ENCODE data around the gene LCOR. TPM values are rescaled to one million over a fixed set of nuclear protein-coding genes. Genes with fewer than 3 reads are reported as not detected.

LCOR gene
- total RNA-seq, 2 donors from 2014 or later = 36.9 to 43.3 TPM

- no peak overlapping the region for H3K4me3 ChIP-seq (ENCODE audit: low read length)
- H3K27ac Mint-ChIP-seq = no peak overlapping the region
- H3K9me3 Mint-ChIP-seq = no peaks in the 10 kb centered on the region
- 91 to 100% methylated on average over 3 of the region's 3 CpGs for WGBS, 2 experiments (ENCODE audit: insufficient coverage in 1 of 2, insufficient read length in 1 of 2)
- H3K4me3 Mint-ChIP-seq = no peak overlapping the region
- no peaks in the 10 kb centered on the region for H3K9me3 ChIP-seq (ENCODE audit: control insufficient read depth, low read length)
- TF ChIP-seq CTCF (conservative IDR thresholded peaks at IDR 0.05) = no peak
- peaks cover 4% of the 10 kb centered on the region for H3K36me3 ChIP-seq (ENCODE audit: control insufficient read depth, insufficient read depth, low read length)
- peaks cover 3% of the 10 kb centered on the region for H3K36me3 Mint-ChIP-seq (ENCODE audit: low read depth)
- no peaks in the 10 kb centered on the region for H3K27me3 Mint-ChIP-seq (ENCODE audit: insufficient read depth)
- no peaks in the 10 kb centered on the region for H3K4me1 ChIP-seq (ENCODE audit: control insufficient read depth, insufficient read depth, low read length)
- H3K9ac ChIP-seq (ENCODE audit: extremely low read depth, low read length, poor library complexity, severe bottlenecking) = no peak overlapping the region
- H3K27ac ChIP-seq (ENCODE audit: low read depth, low read length) = no peak overlapping the region
- no peaks in the 10 kb centered on the region for H3K27me3 ChIP-seq (ENCODE audit: control insufficient read depth, insufficient read depth, low read length, poor library complexity, severe bottlenecking)
- no peak for DNase-seq
- H3K4me1 Mint-ChIP-seq = peaks cover 13% of the 10 kb centered on the region
These were observed 155.7 kb downstream of the LCOR start for GRCh38 chr10:96987842-96988175.

GRCh38 chr10:96988426-96988825 lies 156.3 kb downstream of the LCOR start:
- no peak for TF ChIP-seq CTCF (conservative IDR thresholded peaks at IDR 0.05)
- Mint-ChIP-seq H3K27me3 (ENCODE audit: insufficient read depth) (no peaks in the 10 kb centered on the region), H3K4me1 (peaks cover 13% of the 10 kb centered on the region), H3K4me3 (no peak overlapping the region), H3K36me3 (ENCODE audit: low read depth) (no peaks in the 10 kb centered on the region), H3K9me3 (no peaks in the 10 kb centered on the region), H3K27ac (no peak overlapping the region)
- Histone ChIP-seq H3K4me1 (ENCODE audit: control insufficient read depth, insufficient read depth, low read length) (no peaks in the 10 kb centered on the region), H3K4me3 (ENCODE audit: low read length) (no peak overlapping the region), H3K9ac (ENCODE audit: extremely low read depth, low read length, poor library complexity, severe bottlenecking) (no peak overlapping the region), H3K27ac (ENCODE audit: low read depth, low read length) (no peak overlapping the region), H3K36me3 (ENCODE audit: control insufficient read depth, insufficient read depth, low read length) (no peaks in the 10 kb centered on the region), H3K27me3 (ENCODE audit: control insufficient read depth, insufficient read depth, low read length, poor library complexity, severe bottlenecking) (no peaks in the 10 kb centered on the region), H3K9me3 (ENCODE audit: control insufficient read depth, low read length) (no peaks in the 10 kb centered on the region)
- 90 to 96% methylated on average over 3 to 4 of the region's 4 CpGs for WGBS, 2 experiments (ENCODE audit: insufficient coverage in 1 of 2, insufficient read length in 1 of 2)
- DNase-seq = no peak

GRCh38 chr10:96991313-96991841 lies 159.3 kb downstream of the LCOR start:
- no peak overlapping the region for H3K4me3 Mint-ChIP-seq

More at GRCh38 chr10:96991313-96991841, 159.3 kb downstream of the LCOR start:
- no peak overlapping the region for H3K27ac ChIP-seq (ENCODE audit: low read depth, low read length)
- H3K9me3 ChIP-seq (ENCODE audit: control insufficient read depth, low read length) = no peaks in the 10 kb centered on the region
- no peaks in the 10 kb centered on the region for H3K27me3 ChIP-seq (ENCODE audit: control insufficient read depth, insufficient read depth, low read length, poor library complexity, severe bottlenecking)
- TF ChIP-seq CTCF (conservative IDR thresholded peaks at IDR 0.05) = no peak
- no peaks in the 10 kb centered on the region for H3K4me1 ChIP-seq (ENCODE audit: control insufficient read depth, insufficient read depth, low read length)
- 94 to 98% methylated on average over 7 of the region's 7 CpGs for WGBS, 2 experiments (ENCODE audit: insufficient coverage in 1 of 2, insufficient read length in 1 of 2)
- DNase-seq = no peak
- no peaks in the 10 kb centered on the region for H3K36me3 Mint-ChIP-seq (ENCODE audit: low read depth)
- H3K27ac Mint-ChIP-seq = no peak overlapping the region
- no peak overlapping the region for H3K9ac ChIP-seq (ENCODE audit: extremely low read depth, low read length, poor library complexity, severe bottlenecking)
- H3K27me3 Mint-ChIP-seq (ENCODE audit: insufficient read depth) = no peaks in the 10 kb centered on the region
- H3K36me3 ChIP-seq (ENCODE audit: control insufficient read depth, insufficient read depth, low read length) = no peaks in the 10 kb centered on the region
- peaks cover 7% of the 10 kb centered on the region for H3K4me1 Mint-ChIP-seq
- no peaks in the 10 kb centered on the region for H3K9me3 Mint-ChIP-seq
- H3K4me3 ChIP-seq (ENCODE audit: low read length) = no peak overlapping the region

Data from endodermal cell (in vitro differentiated cells).